Panc1 (cell line): ENCODE results near the gene PDE6A. TPM values are rescaled to one million over a fixed set of nuclear protein-coding genes. Genes with fewer than 3 reads are reported as not detected.

Source experiments
- ATAC-seq: fragments of 200-7000 bp; cut with Tn5 transposase; 2 replicates; pipeline ENCODE4 v1.9.1; 2020; ENCODE audit warnings: mild to moderate bottlenecking, moderate library complexity
- BruUV-seq: library from RNA; stranded (reverse); fragments of 400-500 nt; replicated peaks from 2 replicates; lab custom pipeline; 2021; lab: Mats Ljungman, UMichigan
- CTCF ChIA-PET: fragments of 300-600 bp; sonication (Branson Sonifier 250); formaldehyde crosslinking; loops from one replicate; lab custom pipeline; 2022; ENCODE audit warnings: antibody characterized with exemption; lab: Charles Lee
- POLR2A ChIA-PET: fragments of 300-600 bp; sonication (Branson Sonifier 250); formaldehyde crosslinking; loops from one replicate; lab custom pipeline; 2022; ENCODE audit warnings: antibody characterized with exemption; lab: Charles Lee
- DNase-seq: peaks from one replicate; pipeline ENCODE4 v3.0.0-alpha.2; 2010; ENCODE audit warnings: low read depth, low spot score
- H3K27ac ChIP-seq: 2 replicates; pipeline ENCODE4 v1.5.1; 2011; ENCODE audit warnings: mild to moderate bottlenecking, low read length, inconsistent platforms
- H3K27me3 ChIP-seq: fragments of 200-500 bp; sonication (Bioruptor generic); 2 replicates; pipeline ENCODE4 v1.6.0; 2014; ENCODE audit warnings: low read length, inconsistent platforms; ENCODE audit not compliant: control insufficient read depth, insufficient read depth
- H3K36me3 ChIP-seq: fragments of 200-500 bp; sonication (Bioruptor generic); 2 replicates; pipeline ENCODE4 v1.5.1; 2014; ENCODE audit warnings: inconsistent platforms, mild to moderate bottlenecking, low read length, moderate library complexity; ENCODE audit not compliant: control insufficient read depth, insufficient read depth
- H3K4me1 ChIP-seq: 2 replicates; pipeline ENCODE4 v1.5.1; 2011; ENCODE audit warnings: inconsistent platforms, mild to moderate bottlenecking, low read length, moderate library complexity; ENCODE audit not compliant: control insufficient read depth, insufficient read depth
- H3K4me3 ChIP-seq, 2 experiments: 2 replicates each; pipeline ENCODE4 v1.5.1; 2011 to 2012; ENCODE audit warnings: low read depth in 2 of 2, low read length in 2 of 2, mild to moderate bottlenecking in 2 of 2, inconsistent platforms in 1 of 2, moderate library complexity in 1 of 2
- H3K9me3 ChIP-seq: fragments of 200-500 bp; sonication (Bioruptor generic); 2 replicates; pipeline ENCODE4 v1.5.1; 2014; ENCODE audit warnings: low read depth, mild to moderate bottlenecking, inconsistent platforms, low read length, moderate library complexity; ENCODE audit not compliant: control insufficient read depth, insufficient read depth
- POLR2AphosphoS5 ChIP-seq: IDR thresholded peaks from 2 replicates; pipeline ENCODE4 v1.6.1; 2012; ENCODE audit warnings: mild to moderate bottlenecking, low read depth, low read length, moderate library complexity
- SIN3A ChIP-seq: IDR thresholded peaks from 2 replicates; pipeline ENCODE4 v1.6.1; 2012; ENCODE audit warnings: low read depth, mild to moderate bottlenecking, low read length, moderate library complexity, borderline replicate concordance; ENCODE audit not compliant: insufficient read depth
- TCF7L2 ChIP-seq: IDR thresholded peaks from 2 replicates; pipeline ENCODE4 v1.6.1; 2011; ENCODE audit warnings: mild to moderate bottlenecking, low read depth, low read length, inconsistent platforms
- in situ Hi-C: cut with HindIII; loops from 2 replicates; pipeline ENCODE4 v1.10.0; 2016; ENCODE audit warnings: low sequenced_read_pairs, low pct_unique_long_range_greater_than_20kb
- intact Hi-C: fragments of 100-400 bp; cut with micrococcal nuclease; formaldehyde crosslinking; loops from one replicate; pipeline ENCODE4 v1.10.0; 2022; ENCODE audit not compliant: unreplicated experiment
- total RNA-seq: library from RNA; stranded (reverse); gene quantifications from one replicate; pipeline ENCODE4 v1.2.1, GENCODE V29; 2021; ENCODE audit not compliant: unreplicated experiment
- TF ChIP-seq, protein P1 (sequence below): fragments of 450-650 bp; IDR thresholded peaks from 2 replicates; pipeline ENCODE4 v1.5.1; 2017; ENCODE audit warnings: mild to moderate bottlenecking
- TF ChIP-seq, protein P2 (sequence below), 2 experiments: IDR thresholded peaks; 2 replicates each; pipeline ENCODE4 v1.6.1; 2011 to 2012; ENCODE audit warnings: low read depth in 2 of 2, control low read depth in 1 of 2, low read length in 1 of 2, mild to moderate bottlenecking in 1 of 2, moderate library complexity in 1 of 2; ENCODE audit not compliant: insufficient read depth in 1 of 2

The PDE6A gene
- total RNA-seq, 1 experiment from 2014 or later = 0.33 TPM

DNA sequence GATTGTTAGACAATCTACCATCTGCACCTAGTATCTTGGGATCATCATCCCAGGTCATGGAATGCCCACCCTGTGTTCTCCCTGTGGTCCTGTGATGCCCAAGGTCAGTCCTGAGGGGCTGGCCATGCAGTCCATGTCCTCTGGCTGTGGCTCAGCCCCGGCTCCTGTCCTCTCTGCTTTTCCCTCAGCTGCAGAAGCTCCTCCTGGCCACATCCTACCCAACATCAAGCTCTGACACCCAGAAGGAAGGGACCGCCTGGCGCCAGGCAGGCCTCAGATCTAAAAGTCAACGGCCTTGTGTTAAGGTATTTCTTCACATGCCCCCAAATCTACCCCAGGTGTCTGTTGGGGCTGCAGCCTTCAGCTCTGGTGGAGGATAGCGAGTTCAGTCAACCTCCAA, 114.0 kb downstream of the PDE6A start:
- ATAC-seq (no peak), DNase-seq (no peak)
- Histone ChIP-seq H3K27me3 (no peaks in the 10 kb centered on the region), H3K4me1 (no peaks in the 10 kb centered on the region), H3K36me3 (no peaks in the 10 kb centered on the region), H3K4me3 (no peak overlapping the region), H3K9me3 (no peaks in the 10 kb centered on the region), H3K27ac (no peak overlapping the region)
- TF ChIP-seq POLR2AphosphoS5 = no peak
- TF ChIP-seq TCF7L2 = no peak
- TF ChIP-seq, protein P1, sequence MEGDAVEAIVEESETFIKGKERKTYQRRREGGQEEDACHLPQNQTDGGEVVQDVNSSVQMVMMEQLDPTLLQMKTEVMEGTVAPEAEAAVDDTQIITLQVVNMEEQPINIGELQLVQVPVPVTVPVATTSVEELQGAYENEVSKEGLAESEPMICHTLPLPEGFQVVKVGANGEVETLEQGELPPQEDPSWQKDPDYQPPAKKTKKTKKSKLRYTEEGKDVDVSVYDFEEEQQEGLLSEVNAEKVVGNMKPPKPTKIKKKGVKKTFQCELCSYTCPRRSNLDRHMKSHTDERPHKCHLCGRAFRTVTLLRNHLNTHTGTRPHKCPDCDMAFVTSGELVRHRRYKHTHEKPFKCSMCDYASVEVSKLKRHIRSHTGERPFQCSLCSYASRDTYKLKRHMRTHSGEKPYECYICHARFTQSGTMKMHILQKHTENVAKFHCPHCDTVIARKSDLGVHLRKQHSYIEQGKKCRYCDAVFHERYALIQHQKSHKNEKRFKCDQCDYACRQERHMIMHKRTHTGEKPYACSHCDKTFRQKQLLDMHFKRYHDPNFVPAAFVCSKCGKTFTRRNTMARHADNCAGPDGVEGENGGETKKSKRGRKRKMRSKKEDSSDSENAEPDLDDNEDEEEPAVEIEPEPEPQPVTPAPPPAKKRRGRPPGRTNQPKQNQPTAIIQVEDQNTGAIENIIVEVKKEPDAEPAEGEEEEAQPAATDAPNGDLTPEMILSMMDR = no peak
- TF ChIP-seq, protein P2, sequence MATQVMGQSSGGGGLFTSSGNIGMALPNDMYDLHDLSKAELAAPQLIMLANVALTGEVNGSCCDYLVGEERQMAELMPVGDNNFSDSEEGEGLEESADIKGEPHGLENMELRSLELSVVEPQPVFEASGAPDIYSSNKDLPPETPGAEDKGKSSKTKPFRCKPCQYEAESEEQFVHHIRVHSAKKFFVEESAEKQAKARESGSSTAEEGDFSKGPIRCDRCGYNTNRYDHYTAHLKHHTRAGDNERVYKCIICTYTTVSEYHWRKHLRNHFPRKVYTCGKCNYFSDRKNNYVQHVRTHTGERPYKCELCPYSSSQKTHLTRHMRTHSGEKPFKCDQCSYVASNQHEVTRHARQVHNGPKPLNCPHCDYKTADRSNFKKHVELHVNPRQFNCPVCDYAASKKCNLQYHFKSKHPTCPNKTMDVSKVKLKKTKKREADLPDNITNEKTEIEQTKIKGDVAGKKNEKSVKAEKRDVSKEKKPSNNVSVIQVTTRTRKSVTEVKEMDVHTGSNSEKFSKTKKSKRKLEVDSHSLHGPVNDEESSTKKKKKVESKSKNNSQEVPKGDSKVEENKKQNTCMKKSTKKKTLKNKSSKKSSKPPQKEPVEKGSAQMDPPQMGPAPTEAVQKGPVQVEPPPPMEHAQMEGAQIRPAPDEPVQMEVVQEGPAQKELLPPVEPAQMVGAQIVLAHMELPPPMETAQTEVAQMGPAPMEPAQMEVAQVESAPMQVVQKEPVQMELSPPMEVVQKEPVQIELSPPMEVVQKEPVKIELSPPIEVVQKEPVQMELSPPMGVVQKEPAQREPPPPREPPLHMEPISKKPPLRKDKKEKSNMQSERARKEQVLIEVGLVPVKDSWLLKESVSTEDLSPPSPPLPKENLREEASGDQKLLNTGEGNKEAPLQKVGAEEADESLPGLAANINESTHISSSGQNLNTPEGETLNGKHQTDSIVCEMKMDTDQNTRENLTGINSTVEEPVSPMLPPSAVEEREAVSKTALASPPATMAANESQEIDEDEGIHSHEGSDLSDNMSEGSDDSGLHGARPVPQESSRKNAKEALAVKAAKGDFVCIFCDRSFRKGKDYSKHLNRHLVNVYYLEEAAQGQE (IDR thresholded peaks at IDR 0.05; ENCODE audit: insufficient read depth in 1 of 2, low read depth in 2 of 2, low read length in 1 of 2) = no peak
- no peak for TF ChIP-seq SIN3A
- in situ Hi-C loops = no loop called here
- BruUV-seq = no TSS peak
- intact Hi-C loops = no loop called here
- CTCF ChIA-PET = interaction anchor here (0.6 to 1.2 kb wide), 3 partner anchors 127 to 477 kb away, joined by 3 to 4 read pairs (median 3); no protein-coding TSS in a partner anchor
- POLR2A ChIA-PET = no interaction called here

DNA sequence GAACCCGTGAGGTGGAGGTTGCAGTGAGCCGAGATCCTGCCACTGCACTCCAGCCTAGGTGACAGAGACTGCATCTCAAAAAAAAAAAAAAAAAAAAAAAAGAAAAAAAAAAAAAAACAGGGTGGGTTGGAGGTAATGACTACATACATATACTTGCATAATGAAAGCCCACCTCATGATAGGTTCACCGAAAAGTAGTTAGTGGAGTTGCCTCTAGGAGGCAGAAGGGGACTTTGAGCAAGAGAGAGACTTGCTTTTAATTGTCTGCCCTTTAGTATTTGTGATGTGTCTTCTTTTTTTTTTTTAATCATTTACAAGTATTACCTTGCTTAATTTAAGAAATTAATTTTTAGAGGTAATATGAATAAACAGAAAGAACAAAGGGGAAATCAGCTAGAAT, 114.6 kb downstream of the PDE6A start:
- no peaks in the 10 kb centered on the region for H3K4me1 ChIP-seq
- no peak overlapping the region for H3K27ac ChIP-seq
- TF ChIP-seq SIN3A (no peak), TCF7L2 (no peak), POLR2AphosphoS5 (no peak)
- TF ChIP-seq, protein P2 (IDR thresholded peaks at IDR 0.05; ENCODE audit: insufficient read depth in 1 of 2, low read depth in 2 of 2, low read length in 1 of 2) = no peak
- TF ChIP-seq, protein P1 = peak; percentile 33
- BruUV-seq = no TSS peak
- H3K36me3 ChIP-seq = no peaks in the 10 kb centered on the region
- ATAC-seq = no peak
- intact Hi-C loops (no loop called here), in situ Hi-C loops (loop anchor here (5.0 kb wide), 1 partner anchor 103 kb away; no protein-coding TSS in a partner anchor)
- ChIA-PET CTCF (interaction anchor here (0.6 to 1.2 kb wide), 5 partner anchors 88 to 222 kb away, joined by 3 to 7 read pairs (median 4); no protein-coding TSS in a partner anchor), POLR2A (no interaction called here)
- no peaks in the 10 kb centered on the region for H3K9me3 ChIP-seq
- no peaks in the 10 kb centered on the region for H3K27me3 ChIP-seq
- DNase-seq = no peak
- H3K4me3 ChIP-seq = no peak overlapping the region
